ENCODE data around the gene PTGR1.
A peak's percentile ranks its signal among the peaks of the same experiment; 100 is the strongest.
"Not testable (repeated sequence)": the region's sequence is repeated elsewhere in the genome, so short reads cannot be mapped to it uniquely, and the experiment has no call there.

PTGR1 gene

DNA sequence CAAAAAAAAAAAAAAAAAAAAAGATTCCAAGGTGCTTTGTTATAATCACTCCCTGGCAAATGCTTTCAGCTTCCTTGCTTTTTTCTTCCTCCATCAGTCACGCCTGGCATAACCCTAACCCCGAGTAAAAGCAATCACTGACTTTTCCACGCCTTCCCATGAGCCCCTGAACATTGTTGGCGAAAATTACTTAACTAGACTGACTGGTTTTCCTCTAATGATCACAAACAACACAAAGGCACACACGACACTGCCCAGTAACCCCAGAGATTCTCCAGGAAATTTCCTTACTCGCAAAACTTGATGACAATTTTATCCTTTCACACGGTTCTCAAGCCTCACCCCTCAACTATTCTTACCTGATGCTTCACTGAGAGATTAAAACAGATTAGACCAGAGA is 11.4 kb upstream of the PTGR1 start:
- no peak for DNase-seq

- DNase-seq, result no peak
Observed at GRCh38 chr9:111610149-111610548, 10.7 kb upstream of the PTGR1 start.

DNA sequence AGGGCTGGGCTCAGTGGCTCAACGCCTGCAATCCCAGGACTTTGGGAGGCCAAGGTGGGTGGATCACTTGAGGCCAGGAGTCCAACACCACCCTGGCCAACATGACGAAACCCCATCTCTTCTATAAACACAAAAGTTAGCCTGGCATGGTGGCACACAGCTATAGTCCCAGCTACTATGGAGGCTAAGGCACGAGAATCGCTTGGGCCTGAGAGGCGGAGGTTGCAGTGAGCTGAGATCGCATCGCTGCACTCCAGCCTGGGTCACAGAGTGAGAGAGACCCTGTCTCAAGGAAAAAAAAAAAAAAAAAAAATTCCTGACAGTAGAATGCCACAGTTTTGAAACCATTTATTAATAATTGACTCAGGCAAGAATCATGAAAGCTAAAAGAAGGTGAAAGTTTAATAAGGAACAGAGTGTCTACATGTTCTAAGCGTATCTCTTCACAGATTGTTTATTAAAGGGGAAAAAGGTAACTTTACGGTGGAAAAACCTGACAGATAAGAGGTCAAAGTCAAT is 5.7 kb upstream of the PTGR1 start:
- no peak for DNase-seq

GRCh38 chr9:111604054-111604615 is 4.7 kb upstream of the PTGR1 start:
- DNase-seq, result no peak

GRCh38 chr9:111603041-111603440 is 3.6 kb upstream of the PTGR1 start:
- no peak for DNase-seq

GRCh38 chr9:111601237-111602018 is 2.0 kb upstream of the PTGR1 start:
- DNase-seq, result no peak

- no peak for DNase-seq
Observed at GRCh38 chr9:111599955-111600343, 502 bp upstream of the PTGR1 start.

- DNase-seq, result peak; percentile 63
Observed at GRCh38 chr9:111598733-111599091, 735 bp downstream of the PTGR1 start.

GRCh38 chr9:111597852-111598732 is 1.4 kb downstream of the PTGR1 start:
- DNase-seq, result peak; percentile 80

- DNase-seq, result no peak
Observed at GRCh38 chr9:111588846-111589245, 10.6 kb downstream of the PTGR1 start.

GRCh38 chr9:111586378-111586777 is 13.1 kb downstream of the PTGR1 start:
- no peak for DNase-seq

- no peak for DNase-seq
Observed at GRCh38 chr9:111582888-111583287, 16.6 kb downstream of the PTGR1 start.

- no peak for DNase-seq
Observed at GRCh38 chr9:111572950-111573604, 26.4 kb downstream of the PTGR1 start.

GRCh38 chr9:111568127-111568526 is 31.3 kb downstream of the PTGR1 start:
- not testable (repeated sequence) for DNase-seq

DNA sequence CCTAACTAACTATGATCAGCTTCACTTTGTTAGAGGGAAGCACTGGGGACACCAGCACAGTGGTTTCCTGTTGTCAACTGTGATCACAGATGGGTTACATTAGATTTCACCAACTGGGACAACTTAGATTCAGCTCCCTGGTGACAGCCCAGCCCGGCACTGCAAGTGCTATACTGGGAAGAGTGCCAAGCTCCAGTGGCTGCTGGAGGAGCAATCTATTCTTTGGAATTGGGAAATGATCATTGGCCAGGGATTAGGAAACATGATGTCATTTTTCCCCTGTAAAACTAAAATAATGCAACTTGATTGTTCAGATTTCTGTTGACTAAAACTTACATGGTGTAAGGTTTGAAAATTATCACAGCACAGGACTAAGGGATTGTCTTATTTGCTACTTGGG is 33.2 kb downstream of the PTGR1 start:
- DNase-seq, result no peak

- DNase-seq, result no peak
Observed at GRCh38 chr9:111561165-111561719, 38.2 kb downstream of the PTGR1 start.

GRCh38 chr9:111559000-111559610 is 40.3 kb downstream of the PTGR1 start:
- no peak for DNase-seq

GRCh38 chr9:111555425-111555824 is 44.0 kb downstream of the PTGR1 start:
- DNase-seq, result not testable (repeated sequence)

- no peak for DNase-seq
Observed at GRCh38 chr9:111548623-111549022, 50.8 kb downstream of the PTGR1 start.

DNA sequence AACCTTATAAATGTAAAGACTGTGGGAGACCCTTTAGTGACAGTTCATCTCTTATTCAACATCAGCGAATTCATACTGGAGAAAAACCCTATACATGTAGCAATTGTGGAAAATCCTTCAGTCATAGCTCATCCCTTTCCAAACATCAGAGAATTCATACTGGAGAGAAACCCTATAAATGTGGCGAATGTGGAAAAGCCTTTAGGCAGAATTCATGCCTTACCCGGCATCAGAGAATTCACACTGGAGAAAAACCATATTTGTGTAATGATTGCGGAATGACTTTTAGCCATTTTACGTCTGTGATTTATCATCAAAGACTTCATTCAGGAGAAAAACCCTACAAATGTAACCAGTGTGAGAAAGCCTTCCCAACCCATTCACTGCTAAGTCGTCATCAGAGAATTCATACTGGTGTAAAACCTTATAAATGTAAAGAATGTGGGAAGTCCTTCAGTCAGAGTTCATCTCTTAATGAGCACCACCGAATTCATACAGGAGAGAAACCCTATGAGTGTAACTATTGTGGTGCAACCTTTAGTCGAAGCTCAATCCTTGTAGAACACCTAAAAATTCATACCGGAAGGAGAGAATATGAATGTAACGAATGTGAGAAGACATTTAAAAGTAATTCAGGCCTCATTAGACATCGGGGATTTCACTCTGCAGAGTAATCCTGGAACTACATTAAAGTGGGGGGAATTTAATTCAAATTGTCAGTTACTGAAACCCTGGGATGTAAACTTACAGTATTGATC is 56.8 kb downstream of the PTGR1 start:
- no peak for DNase-seq

DNA sequence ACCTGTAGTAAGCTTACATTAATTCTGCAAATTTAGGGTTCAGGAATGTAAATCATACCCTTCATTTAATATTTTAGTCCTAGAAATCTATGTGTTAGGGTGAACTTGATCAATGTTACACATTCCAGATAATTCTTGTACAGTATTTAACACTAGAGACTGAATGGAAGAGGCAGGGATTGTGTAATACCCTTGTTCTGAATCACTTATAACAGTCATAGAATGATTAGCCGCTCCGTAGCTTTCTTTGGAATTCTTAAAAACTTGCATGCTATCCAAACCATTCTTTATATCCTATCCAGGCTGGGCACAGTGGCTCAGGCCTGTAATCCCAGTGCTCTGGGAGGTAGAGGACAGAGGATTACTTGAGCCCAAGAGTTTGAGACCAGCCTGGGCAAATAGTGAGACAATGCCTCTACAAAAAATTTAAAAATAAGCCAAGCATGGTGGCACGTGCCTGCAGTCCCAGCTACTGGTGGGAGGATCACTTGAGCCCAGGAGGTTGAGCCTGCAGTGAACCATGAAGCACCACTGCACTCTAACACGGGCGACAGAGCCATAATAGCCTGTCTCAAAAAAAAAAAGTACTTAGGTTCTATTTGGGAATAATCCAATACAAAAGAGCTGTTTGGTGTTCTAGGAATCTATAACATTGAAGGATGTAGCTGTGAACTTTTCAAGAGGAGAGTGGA is 66.2 kb downstream of the PTGR1 start:
- no peak for DNase-seq
